ENCODE results near the gene BDP1. TPM values are rescaled to one million over a fixed set of nuclear protein-coding genes. Genes with fewer than 3 reads are reported as not detected.
"Not testable (repeated sequence)": the region's sequence is repeated elsewhere in the genome, so short reads cannot be mapped to it uniquely, and the experiment has no call there.

BDP1 gene
- total RNA-seq, 4 donors from 2014 or later, result 8.1 to 19.4 (median 14.2) TPM

- no peak for ATAC-seq
- Histone ChIP-seq H3K27me3 (no peaks in the 10 kb centered on the region), H3K4me3 (no peak overlapping the region), H3K27ac (no peak overlapping the region), H3K9me3 (no peaks in the 10 kb centered on the region), H3K36me3 (peaks cover 0 to 56% of the 10 kb centered on the region in 2 donors), H3K4me1 (peaks cover 0 to 8% of the 10 kb centered on the region in 2 donors)
- no peak for DNase-seq
- intact Hi-C loops (cut with DNase I; ENCODE audit: low total_unique reads), result no loop called here
- TF ChIP-seq POLR2A (IDR thresholded peaks at IDR 0.05) (no peak), CTCF (IDR thresholded peaks at IDR 0.05 in 4 of 5, conservative IDR thresholded peaks at IDR 0.05 in 1 of 5) (no peak)
- in situ Hi-C loops (cut with MboI; ENCODE audit: low sequenced_read_pairs in 4 of 4), result no loop called here
Observed at GRCh38 chr5:71483355-71483754, 27.9 kb downstream of the BDP1 start.

GRCh38 chr5:71492817-71493615, 37.6 kb downstream of the BDP1 start:
- Histone ChIP-seq H3K27me3 (no peaks in the 10 kb centered on the region), H3K9me3 (no peaks in the 10 kb centered on the region), H3K4me3 (no peak overlapping the region), H3K4me1 (no peaks in the 10 kb centered on the region), H3K36me3 (peaks cover 5 to 91% of the 10 kb centered on the region in 2 donors), H3K27ac (no peak overlapping the region)
- no peak for TF ChIP-seq CTCF (IDR thresholded peaks at IDR 0.05 in 4 of 5, conservative IDR thresholded peaks at IDR 0.05 in 1 of 5)
- TF ChIP-seq POLR2A (IDR thresholded peaks at IDR 0.05), result no peak
- intact Hi-C loops (cut with DNase I; ENCODE audit: low total_unique reads), result no loop called here
- in situ Hi-C loops (cut with MboI; ENCODE audit: low sequenced_read_pairs in 4 of 4), result no loop called here
- no peak for ATAC-seq
- DNase-seq, result no peak

GRCh38 chr5:71494202-71494601, 38.8 kb downstream of the BDP1 start:
- intact Hi-C loops (cut with DNase I; ENCODE audit: low total_unique reads); DNase-seq; H3K27me3 ChIP-seq; H3K27ac ChIP-seq; H3K4me1 ChIP-seq; H3K9me3 ChIP-seq; H3K4me3 ChIP-seq; ATAC-seq; in situ Hi-C loops (cut with MboI; ENCODE audit: low sequenced_read_pairs in 4 of 4): not testable (repeated sequence)
- H3K36me3 ChIP-seq, result peaks cover 5 to 91% of the 10 kb centered on the region in 2 donors

- in situ Hi-C loops (cut with MboI; ENCODE audit: low sequenced_read_pairs in 4 of 4); H3K4me1 ChIP-seq; intact Hi-C loops (cut with DNase I; ENCODE audit: low total_unique reads); ATAC-seq; H3K9me3 ChIP-seq; DNase-seq; H3K27me3 ChIP-seq; H3K27ac ChIP-seq; H3K4me3 ChIP-seq: not testable (repeated sequence)
- peaks cover 4 to 83% of the 10 kb centered on the region in 2 donors for H3K36me3 ChIP-seq
Observed at GRCh38 chr5:71498756-71499155, 43.3 kb downstream of the BDP1 start.

- Histone ChIP-seq H3K4me3 (no peak overlapping the region), H3K4me1 (no peaks in the 10 kb centered on the region), H3K36me3 (peaks cover 4 to 89% of the 10 kb centered on the region in 2 donors), H3K27ac (no peak overlapping the region), H3K9me3 (no peaks in the 10 kb centered on the region), H3K27me3 (no peaks in the 10 kb centered on the region)
- ATAC-seq (no peak), DNase-seq (no peak)
- TF ChIP-seq POLR2A (IDR thresholded peaks at IDR 0.05) (no peak), CTCF (IDR thresholded peaks at IDR 0.05 in 4 of 5, conservative IDR thresholded peaks at IDR 0.05 in 1 of 5) (no peak)
- intact Hi-C loops (cut with DNase I; ENCODE audit: low total_unique reads) (no loop called here), in situ Hi-C loops (cut with MboI; ENCODE audit: low sequenced_read_pairs in 4 of 4) (no loop called here)
Observed at GRCh38 chr5:71503536-71503935, 48.1 kb downstream of the BDP1 start.
